GM18508 (cell line): ENCODE results near the gene CMKLR1.

Experiments used
- ATAC-seq: cut with Tn5 transposase; IDR thresholded peaks from one replicate; pipeline ENCODE4 v1.9.1; 2021; ENCODE audit warnings: moderate number of reproducible peaks; ENCODE audit not compliant: insufficient read depth, unreplicated experiment

The CMKLR1 gene

DNA sequence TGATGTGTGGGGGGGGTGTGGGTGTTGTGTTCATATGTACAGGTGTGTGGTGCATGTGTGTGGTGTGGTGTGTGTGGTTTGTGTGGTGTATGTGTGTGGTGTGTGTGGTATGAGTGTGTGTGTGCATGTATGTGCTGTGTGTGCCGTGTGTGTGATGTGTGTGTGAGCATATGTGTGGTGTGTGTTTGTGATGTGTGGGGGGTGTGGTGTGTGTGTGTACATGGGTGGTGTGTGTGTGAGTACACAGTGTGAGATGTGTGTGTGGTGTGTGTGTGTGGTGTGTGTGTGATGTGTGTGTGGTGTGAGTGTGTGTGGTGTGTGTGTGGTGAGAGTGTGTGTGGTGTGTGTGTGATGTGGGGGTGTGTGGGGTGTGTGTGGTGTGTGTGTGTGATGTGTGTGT lies 24.5 kb upstream of the CMKLR1 start:
- no peak for ATAC-seq

DNA sequence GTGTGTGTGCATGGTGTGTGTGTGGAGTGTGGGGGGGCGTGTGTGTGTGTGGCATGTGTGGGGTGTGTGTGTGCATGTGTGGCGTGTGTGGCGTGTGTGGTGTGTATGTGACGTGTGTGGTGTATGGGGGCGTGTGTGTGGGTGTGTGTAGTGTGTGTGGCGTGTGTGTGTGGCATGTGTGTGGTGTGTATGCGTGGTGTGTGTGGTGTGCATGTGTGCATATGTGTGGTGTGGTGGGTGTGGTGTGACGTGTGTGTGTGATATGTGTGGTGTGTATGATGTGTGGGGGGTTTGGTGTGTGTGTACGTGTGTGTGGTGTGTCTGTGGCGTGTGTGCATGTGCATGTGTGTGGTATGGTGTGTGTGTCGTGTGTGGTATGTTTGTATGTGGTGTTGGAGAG lies 24.1 kb upstream of the CMKLR1 start:
- ATAC-seq = no peak

- no peak for ATAC-seq
Observed at GRCh38 chr12:108361606-108362005, 22.5 kb upstream of the CMKLR1 start.

DNA sequence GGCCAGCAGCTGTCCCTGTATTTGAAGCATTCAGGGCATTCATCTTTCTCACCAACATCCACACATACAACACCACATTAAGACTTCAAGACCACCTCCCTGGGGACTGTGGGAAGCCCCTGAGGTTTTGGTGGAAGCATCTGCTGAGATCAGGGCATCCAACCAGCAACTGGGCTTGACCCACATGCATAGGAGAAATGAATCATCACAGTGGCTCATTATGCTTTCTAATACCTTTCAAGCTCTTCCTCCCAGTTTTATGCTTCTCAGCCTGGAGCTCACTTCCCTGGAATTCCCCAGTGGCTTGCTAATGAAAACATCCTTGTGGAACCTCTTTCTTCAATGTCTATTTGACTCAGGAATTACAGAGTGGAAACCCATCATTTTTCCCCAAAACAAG lies 21.4 kb upstream of the CMKLR1 start:
- no peak for ATAC-seq

DNA sequence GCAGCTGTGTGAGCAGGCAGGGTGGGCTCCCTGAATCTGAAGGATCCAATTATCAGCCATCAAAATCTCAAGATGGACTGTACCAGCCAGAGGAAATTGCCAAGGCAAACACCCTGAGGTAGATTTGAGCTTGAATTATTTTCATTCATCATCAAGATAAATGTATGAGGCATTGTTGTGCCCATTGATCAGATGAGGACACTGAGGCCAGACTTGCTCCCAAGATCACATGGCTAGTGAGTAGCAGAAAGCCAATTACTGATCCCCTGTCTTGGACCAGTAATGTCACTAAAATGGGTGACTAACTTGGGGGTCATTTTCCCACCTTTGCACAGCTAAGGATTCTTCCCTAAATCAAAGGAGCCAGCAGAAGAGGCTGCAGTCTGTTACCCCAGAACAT lies 20.9 kb upstream of the CMKLR1 start:
- no peak for ATAC-seq

DNA sequence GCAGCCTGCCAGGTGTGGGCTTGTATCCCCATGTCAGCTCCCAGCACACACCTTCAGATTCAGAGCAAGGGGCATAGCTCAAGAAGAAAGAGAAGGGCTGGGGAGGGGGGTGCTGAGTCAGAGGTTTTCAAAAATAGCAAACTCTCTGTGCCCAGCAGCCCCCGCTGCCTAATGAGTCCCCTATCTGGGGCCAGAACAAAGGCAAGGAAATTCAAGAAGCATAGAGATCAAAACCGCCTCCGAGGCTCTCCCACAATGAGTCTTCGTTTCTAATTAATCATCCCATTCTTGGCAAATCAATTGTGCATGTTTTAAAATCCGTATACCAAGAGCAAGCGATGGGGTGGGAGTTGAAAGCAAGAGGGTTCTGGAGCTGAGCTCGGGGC lies 19.5 kb upstream of the CMKLR1 start:
- no peak for ATAC-seq

DNA sequence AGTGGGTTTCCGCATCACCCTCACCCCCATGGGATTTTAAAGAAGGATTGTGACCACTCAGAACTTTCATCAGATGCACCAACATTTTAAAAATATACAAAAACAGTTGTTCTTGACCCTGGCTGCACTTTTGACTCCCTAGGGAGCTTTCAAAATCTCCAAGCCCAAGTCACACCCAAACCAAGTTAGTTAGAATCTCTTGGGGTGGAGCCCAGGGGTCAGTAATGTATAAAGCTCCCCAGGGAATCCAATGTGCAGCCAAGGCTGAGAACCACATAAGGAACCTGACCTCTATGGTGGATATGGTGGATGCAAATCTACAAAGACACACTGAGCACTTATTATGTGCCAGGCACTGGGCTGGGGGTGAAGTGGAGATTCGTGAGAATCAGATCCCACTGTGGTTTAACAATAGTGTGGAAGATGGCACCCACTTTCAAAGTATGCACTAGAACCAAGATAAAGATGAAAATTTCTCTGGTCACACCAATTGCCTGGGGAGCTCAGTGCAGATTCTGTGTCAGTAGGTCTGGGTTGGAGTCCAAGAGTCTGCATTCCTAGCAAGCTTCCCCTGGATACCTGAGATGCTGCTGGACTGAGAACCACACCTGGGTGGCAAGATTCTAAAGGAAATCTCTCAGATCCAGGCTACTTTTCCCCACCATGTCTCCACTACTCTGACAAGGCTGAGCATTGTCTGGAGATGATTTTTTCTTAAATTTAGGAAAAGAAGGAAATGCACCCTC lies 18.9 kb upstream of the CMKLR1 start:
- no peak for ATAC-seq

GRCh38 chr12:108356835-108357806 lies 18.0 kb upstream of the CMKLR1 start:
- no peak for ATAC-seq

DNA sequence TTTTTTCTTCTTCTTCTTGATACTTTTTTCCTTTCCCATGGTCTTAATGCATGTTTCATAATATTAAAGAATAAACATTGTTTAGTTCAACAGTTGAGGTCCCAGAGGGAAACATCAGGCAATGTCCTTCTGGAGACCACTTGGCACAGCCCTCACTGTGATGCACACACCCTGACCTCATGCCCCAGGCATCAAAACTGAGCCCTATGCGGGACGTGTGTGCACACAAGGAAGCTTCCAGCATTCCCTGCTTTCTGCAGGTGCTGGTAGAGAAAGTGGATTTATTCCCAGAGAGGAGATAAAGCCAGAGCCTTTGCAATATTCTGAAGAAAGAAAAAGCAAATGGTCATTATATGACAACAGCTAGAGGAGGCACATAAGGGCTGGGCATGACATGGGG lies 16.0 kb upstream of the CMKLR1 start:
- no peak for ATAC-seq

DNA sequence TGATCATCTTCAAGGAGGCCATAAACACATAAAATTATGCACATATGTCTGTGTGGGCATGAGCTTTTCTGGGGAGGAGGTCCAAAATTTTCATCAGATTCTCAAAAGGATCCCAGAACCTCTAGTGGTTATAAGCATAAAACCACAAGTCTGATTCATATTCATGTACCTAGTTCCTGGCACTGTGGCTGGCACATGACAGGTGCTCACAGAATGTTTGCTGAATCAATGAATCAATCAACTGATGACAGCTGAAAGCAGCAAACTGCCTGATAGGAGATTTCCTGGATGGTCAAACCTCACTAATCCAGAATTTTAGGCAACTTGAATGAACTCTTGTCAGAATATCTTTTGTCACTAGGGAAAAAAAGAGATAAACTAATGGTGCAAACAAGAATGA lies 13.5 kb upstream of the CMKLR1 start:
- no peak for ATAC-seq

DNA sequence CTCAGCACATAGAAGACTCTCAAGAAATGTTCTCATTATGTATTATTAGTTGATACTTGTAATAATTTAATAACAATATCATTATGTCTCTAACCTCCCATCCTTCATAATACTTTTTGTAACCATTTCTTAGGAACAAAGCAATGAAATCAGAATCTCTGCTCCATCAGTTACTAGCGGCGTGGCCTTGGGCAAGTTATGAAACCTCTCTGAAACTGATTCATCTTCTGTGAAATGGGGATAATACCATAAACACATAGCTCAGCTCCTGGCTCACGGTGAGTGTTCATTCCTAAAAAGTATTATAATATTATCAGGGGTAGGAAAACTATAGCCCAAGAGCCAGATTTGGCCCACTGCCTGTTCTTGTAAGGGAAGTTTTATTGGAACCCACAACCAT lies 11.4 kb upstream of the CMKLR1 start:
- ATAC-seq = no peak

- ATAC-seq = no peak
Observed at GRCh38 chr12:108349278-108349688, 10.2 kb upstream of the CMKLR1 start.

GRCh38 chr12:108348842-108349241 lies 9.7 kb upstream of the CMKLR1 start:
- ATAC-seq = no peak

- ATAC-seq = no peak
Observed at GRCh38 chr12:108346727-108347710, 7.9 kb upstream of the CMKLR1 start.

DNA sequence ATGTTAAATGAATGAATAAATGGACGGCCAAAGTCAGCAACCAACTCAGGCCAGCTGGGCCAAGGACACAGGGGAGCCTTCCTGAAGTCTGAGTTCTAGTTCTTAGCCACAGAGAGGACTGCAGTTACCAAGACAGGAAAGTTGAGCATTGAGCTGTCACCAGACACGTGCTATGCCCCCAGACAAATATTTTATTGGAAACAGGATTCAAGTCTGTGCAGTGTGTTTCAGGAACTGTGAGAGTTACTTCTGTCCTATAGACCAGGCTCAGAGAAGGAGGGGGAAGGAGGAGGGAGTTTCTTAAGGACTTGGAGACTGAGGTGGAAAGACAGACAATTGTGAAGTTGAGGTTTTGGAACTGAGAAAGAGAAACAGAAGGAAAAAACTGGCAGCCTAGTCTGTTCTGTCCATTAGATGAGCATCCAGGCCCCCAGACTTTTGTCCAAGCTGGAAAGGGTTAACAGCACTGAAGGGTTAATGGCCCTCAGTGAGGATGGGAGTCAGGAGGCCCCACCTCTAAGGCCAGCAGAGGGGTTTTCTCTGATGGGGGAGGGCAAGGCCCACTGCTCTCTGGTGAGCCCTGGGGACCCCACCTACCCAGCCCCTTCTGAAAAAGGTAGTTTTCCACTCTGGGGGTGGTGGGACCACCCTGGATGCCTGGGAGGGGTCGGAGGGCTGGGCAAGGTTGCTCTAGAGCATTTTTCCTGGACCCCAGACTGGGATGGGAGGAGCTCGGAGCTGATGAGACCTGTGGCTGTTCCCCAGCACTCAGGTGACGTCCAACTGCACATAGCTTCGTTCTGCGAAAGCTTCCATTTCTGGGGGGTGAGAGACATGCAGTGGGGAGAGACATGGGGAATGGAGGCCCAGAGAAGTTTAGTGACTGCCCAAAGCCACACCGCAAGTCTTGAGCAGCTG lies 6.9 kb upstream of the CMKLR1 start:
- ATAC-seq = no peak

DNA sequence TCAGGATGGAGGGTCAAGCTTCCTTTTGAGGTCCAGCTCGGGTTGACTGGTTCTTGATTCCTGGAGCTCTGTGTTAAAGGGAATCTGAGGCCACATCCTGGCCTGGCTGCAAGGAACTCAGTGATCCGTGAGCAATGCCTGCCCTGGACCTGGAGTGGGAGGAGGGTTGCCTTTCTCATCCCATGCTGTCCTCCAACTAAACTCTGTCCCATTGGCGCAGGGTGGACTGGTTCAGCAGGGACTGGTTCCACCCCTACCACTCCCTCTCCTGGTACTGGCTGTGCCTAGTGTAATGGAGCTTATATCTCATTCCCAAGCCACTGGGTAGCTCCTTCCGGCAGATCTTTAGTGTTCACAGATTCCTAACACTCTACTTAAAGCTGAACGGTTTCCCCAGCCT lies 3.9 kb upstream of the CMKLR1 start:
- no peak for ATAC-seq

DNA sequence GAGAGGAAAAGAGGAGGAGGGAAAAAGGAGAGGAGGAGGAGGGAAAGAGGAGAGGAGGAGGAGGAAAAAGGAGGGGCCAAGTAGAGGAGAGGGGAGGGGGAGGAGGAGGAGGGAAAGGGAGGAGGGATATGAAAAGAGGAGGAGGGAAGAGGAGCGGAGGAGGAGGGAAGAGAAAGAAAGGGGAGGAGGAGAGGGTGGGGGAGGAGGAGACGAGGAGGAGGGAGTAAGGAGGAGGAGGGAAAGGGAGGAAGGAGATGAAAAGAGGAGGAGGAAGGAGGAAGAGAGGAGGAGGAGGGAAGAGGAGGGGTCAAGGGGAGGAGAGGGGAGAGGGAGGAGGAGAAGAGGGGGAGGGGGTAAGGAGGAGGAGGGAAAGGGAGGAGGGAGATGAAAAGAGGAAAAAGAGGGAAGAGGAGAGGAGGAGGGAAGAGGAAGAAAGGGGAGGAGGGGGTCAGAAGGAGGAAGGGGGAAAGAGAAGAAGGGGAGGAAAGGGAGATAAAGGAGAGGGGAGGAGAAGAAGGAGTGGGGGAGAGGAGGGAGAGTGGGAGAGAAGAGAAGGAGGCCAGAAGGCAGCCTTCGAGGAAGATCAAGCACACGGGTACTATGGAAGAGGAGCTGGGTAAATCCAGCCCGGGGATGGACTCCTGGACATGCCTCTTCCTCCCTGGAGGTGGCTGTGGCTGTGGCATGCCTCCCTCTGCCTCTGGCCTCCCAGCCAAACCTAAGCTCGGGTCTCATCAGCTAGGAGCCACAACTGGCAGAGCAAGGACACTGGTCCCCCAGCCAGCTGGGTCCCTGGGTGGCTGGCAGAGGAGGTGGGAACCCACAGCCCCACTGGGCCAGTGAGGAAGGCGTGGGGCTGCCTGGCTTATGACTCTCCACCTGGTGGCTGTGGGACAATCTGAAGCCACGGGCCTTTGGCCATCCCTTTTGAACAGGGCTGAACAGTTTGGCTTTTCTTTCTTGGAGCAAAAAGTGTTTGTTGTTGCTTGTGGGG lies 3.0 kb upstream of the CMKLR1 start:
- no peak for ATAC-seq

- no peak for ATAC-seq
Observed at GRCh38 chr12:108341356-108341755, 2.2 kb upstream of the CMKLR1 start.
